GM18868 (cell line): ENCODE data around the gene TBXAS1.
"Not testable (repeated sequence)": the region's sequence is repeated elsewhere in the genome, so short reads cannot be mapped to it uniquely, and the experiment has no call there.

Source experiments
- ATAC-seq: cut with Tn5 transposase; IDR thresholded peaks from one replicate; pipeline ENCODE4 v1.9.1; 2021; ENCODE audit warnings: mild to moderate bottlenecking, moderate library complexity; ENCODE audit not compliant: unreplicated experiment

Gene TBXAS1

GRCh38 chr7:139885511-139885910 lies 56.4 kb downstream of the TBXAS1 start:
- ATAC-seq: no peak

GRCh38 chr7:139886206-139886605 lies 57.1 kb downstream of the TBXAS1 start:
- ATAC-seq: no peak

GRCh38 chr7:139886899-139887298 lies 57.8 kb downstream of the TBXAS1 start:
- no peak for ATAC-seq

- ATAC-seq: no peak
Observed at GRCh38 chr7:139887992-139888481, 59.0 kb downstream of the TBXAS1 start.

- no peak for ATAC-seq
Observed at GRCh38 chr7:139889186-139889871, 60.3 kb downstream of the TBXAS1 start.

DNA sequence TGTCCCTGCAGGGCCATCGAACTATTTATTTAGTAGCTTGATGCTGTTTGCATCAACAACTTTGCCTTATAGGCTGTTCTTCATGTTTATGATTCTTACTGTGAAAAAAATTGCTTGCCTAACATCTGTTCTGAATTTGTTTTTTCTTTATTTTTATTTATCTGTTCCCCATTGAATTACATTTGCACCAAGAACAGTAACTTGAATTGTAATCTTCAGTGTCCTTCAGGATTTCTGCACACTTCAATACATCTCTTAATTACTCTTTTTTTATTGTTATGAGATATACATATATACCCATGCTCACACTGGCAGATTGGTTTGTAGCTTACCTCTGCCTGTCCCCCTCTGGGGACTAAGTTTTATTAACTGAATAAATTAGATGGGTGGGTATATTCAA lies 64.4 kb downstream of the TBXAS1 start:
- ATAC-seq: peak; percentile 10

DNA sequence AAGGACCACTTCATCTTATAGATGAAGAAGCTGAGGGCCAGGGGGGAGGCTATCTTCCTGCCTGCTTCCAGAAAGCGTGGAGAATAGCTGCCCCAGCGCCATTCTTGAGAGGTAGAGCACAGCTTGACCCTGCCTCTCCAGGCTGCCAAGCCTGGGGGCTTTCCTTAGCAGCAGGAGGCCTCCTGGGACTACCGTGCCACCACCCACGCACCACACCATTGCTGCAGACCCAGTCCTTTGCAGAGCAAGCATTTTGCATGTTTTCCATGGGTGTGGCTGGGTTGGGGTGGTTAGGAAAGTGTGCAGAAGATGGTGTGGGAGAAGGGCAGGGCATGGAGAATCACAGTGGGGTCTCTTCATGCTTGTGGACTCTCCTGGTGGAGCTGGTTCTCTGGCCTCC lies 64.9 kb downstream of the TBXAS1 start:
- ATAC-seq: peak; percentile 85

GRCh38 chr7:139895141-139895829 lies 66.2 kb downstream of the TBXAS1 start:
- ATAC-seq: no peak

DNA sequence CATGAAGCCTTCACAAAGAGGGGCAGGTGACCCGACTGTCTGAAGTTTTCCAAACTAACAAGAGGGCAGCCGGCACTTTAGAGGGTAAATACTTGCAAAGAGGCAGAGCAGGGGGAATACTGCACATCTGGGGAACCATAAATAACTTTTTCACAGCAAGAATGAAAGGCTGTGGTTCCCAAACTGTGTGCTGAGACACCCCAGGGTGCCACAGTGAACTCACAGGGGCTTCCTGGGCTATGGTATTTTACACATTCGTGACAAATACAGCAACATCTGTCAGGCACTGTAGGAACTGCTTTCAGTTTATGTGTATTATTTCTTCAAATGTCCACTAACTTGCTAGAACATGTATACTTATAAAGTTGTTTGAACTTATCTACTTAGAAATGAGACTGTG lies 67.2 kb downstream of the TBXAS1 start:
- ATAC-seq: no peak

GRCh38 chr7:139896831-139897230 lies 67.8 kb downstream of the TBXAS1 start:
- no peak for ATAC-seq

GRCh38 chr7:139897422-139898090 lies 68.5 kb downstream of the TBXAS1 start:
- ATAC-seq: no peak

- no peak for ATAC-seq
Observed at GRCh38 chr7:139898483-139898882, 69.4 kb downstream of the TBXAS1 start.

DNA sequence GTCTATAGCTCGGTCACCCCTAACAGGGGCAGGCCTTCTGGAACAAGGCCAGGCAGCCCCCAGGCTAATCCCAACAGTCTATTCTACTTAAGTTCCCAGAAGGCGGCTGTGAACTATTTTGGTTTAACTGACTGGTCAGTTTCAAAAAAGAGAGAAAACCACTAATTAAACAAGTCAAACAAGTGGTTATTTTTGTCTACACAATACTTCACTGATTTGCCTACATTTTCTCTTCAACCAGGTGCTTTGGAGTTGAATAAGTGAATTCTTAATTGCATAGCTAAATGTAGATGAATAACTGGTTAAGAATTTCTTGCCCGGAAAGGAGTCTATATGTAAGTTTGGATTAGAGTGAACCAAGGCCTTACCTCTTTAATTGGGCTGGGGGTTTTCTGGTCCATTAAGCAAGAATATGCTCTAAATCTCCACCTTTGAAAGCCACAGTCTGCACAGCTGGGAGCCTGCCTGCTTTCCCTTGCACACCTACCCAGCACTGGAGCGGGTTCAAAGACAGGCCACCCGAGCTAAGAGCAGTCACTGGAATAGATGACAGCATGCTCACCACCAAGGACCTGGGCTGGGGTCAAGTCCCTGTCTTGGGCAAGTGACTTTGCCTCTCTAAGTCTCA lies 70.4 kb downstream of the TBXAS1 start:
- no peak for ATAC-seq

- ATAC-seq: no peak
Observed at GRCh38 chr7:139900326-139900725, 71.3 kb downstream of the TBXAS1 start.

DNA sequence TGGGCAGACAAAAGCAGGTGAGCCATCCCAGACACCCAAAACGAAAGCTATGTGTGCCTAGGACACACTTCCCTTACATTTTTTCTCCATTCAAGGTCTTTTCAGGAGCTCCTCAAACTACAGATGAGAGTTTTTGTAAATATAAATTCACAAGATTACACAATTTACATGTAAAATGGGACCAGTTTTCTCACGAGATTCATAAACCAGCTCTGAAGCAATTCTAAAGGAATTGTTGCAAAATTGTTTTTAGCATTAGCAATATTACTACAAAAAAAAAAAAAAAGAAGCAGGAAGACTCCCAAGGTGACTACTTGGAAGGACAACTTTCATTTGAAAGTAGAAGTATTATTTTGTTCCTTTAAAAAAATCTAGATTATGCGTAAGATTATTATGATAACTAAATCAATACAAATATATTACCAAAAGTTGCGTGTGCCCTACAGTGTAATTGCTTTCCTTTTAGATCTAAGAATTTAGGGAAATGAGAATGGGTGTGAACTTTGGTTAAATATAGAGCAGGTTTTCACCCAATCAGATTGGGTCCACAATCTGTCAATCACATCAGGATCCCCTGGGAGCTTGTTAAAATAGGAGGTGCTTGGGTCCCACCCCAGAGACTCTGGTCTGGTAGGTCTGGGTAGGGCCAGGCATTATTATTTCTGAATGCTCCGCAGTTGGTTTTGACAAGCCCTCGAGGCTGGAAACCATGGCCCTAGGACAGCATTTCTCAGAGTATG lies 72.2 kb downstream of the TBXAS1 start:
- peak; percentile 42 for ATAC-seq

GRCh38 chr7:139901901-139902300 lies 72.8 kb downstream of the TBXAS1 start:
- ATAC-seq: no peak

DNA sequence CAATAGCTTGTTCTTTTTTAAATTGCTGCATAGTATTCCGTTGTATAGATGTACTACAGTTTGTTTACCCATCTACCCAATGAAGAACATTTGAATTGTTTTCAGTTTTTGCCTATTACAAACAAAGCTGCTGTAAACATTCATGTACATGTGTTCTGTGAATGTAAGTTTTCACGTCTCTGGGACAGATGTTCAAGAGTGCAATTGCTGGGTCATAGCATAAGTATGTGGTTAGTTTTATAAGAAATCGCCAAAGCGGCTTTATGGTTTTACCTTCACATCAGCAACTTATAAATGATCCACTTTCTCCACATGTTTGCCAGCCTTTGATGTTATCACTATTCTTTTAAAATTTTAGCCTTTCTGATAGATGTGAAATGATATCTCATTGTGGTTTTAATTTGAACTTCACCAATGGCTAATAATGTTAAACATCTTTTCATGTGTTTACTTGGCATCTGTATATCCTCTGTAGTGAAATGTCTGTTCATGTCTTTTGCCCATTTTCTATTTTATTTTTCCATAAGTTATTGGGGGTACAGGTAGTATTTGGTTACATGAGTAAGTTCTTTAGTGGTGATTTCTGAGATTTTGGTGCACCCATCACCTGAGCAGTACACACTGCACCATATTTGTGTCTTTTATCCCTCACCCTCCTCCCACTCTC lies 73.5 kb downstream of the TBXAS1 start:
- no peak for ATAC-seq

DNA sequence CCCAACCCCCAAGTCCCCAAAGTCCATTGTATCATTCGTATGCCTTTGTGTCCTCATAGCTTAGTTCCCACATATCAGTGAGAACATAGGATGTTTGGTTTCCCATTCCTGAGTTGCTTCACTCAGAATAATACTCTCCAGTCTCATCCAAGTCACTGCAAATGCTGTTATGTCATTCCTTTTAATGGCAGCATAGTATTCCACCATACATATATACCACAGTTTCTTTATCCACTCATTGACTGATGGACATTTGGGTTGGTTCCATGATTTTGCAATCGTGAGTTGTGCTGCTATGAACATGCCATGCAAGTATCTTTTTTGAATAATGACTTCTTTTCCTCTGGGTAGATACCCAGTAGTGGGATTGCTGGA lies 74.0 kb downstream of the TBXAS1 start:
- not testable (repeated sequence) for ATAC-seq

- no peak for ATAC-seq
Observed at GRCh38 chr7:139906879-139907278, 77.8 kb downstream of the TBXAS1 start.

DNA sequence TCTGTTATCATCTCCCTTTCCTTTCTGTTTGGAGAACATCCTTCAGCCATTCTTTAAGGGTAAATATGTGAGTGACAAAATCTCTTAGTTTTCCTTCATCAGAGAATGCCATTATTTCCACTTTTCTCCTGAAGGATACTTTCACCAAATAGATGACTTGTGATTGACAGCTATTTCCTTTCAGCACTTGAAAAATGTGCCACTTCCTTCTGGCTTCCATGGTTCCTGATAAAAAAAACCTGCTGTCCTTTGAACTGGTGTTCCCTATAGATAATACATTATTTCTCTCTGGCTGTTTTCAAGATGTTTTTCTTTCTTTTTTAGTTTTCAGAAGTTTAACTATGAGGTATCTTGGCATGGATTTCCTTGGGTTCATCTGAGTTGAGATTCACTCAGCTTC lies 79.7 kb downstream of the TBXAS1 start:
- no peak for ATAC-seq
